Ovary (tissue), 9 donors: Measurements from ENCODE around the gene BRIP1. TPM values are rescaled to one million over a fixed set of nuclear protein-coding genes. Genes with fewer than 3 reads are reported as not detected.
"Not testable (repeated sequence)": the region's sequence is repeated elsewhere in the genome, so short reads cannot be mapped to it uniquely, and the experiment has no call there.

Experiments
- DNase-seq, 5 donors: peaks; one replicate each; pipeline ENCODE4 v3.0.0-alpha.2; 2019 to 2020
- H3K27ac ChIP-seq, 2 donors: fragments of 200-600 bp; one replicate each; pipeline versions ENCODE4 v1.5.1 to v1.8.0; 2019 to 2022
- H3K27me3 ChIP-seq: fragments of 200-600 bp; one replicate; pipeline ENCODE4 v1.8.0; 2022
- H3K36me3 ChIP-seq: fragments of 200-600 bp; sonication (generic); one replicate; pipeline ENCODE4 v1.5.1; 2019
- H3K4me1 ChIP-seq: one replicate; pipeline ENCODE4 v1.8.1; 2013; ENCODE audit warnings: mild to moderate bottlenecking, moderate library complexity; ENCODE audit not compliant: insufficient read depth
- H3K4me3 ChIP-seq: fragments of 200-600 bp; sonication (generic); one replicate; pipeline ENCODE4 v1.5.1; 2017
- H3K9me3 ChIP-seq, 2 donors: fragments of 200-600 bp in 1 of 2; sonication (generic) in 1 of 2; one replicate each; pipeline versions ENCODE4 v1.5.1 to v1.8.1; 2013 to 2019; ENCODE audit warnings: mild to moderate bottlenecking in 1 of 2, moderate library complexity in 1 of 2
- EP300 ChIP-seq: sonication (generic); formaldehyde crosslinking; IDR thresholded peaks from one replicate; pipeline ENCODE4 v1.6.1; 2017; ENCODE audit warnings: antibody characterized with exemption
- POLR2A ChIP-seq: fragments of 450-650 bp; IDR thresholded peaks from one replicate; pipeline ENCODE4 v1.6.1; 2017; ENCODE audit warnings: antibody characterized with exemption, mild to moderate bottlenecking, moderate library complexity
- WGBS, 3 donors: extraction: QIAGEN DNeasy Blood & Tissue Kit in 1 of 3; methylation state at CpG; one replicate each; pipeline versions ENCODE4 v1.1.5 to v1.1.7; 2013 to 2017; 5-methylcytosine and 5-hydroxymethylcytosine counted together
- intact Hi-C, 4 donors: fragments of 100-400 bp; cut with DNase I; formaldehyde crosslinking; loops; one replicate each; pipeline versions ENCODE4 v1.11.0 to v1.15.1; 2022 to 2023
- polyA plus RNA-seq, 2 donors: library from polyadenylated mRNA; stranded (reverse); fragments of 200-250 nt in 1 of 2; fragments of 350-450 nt in 1 of 2; fragmentation: Illumina TruSeq in 1 of 2; extraction: RNeasy Lipid Tissue Mini Kit (QIAGEN cat#74804) in 1 of 2; gene quantifications; one replicate each; pipeline ENCODE4 v1.2.3, GENCODE V29; 2013 to 2014
- total RNA-seq, 7 donors: library from RNA; depleted of rRNA in 2 of 7; stranded (reverse); fragments of >200 nt in 2 of 7; fragmentation: NEBNext Ultra II Directional in 3 of 7; extraction: Animal tissue kit (Norgen Biotek cat#: 25700) in 3 of 7; gene quantifications; one replicate each; pipeline versions ENCODE4 v1.1.0 to v1.2.4, GENCODE V29; 2016 to 2023
- TF ChIP-seq, protein P1 (sequence below), 3 donors: fragments of 450-650 bp in 2 of 3; fragments of 200-600 bp in 1 of 3; IDR thresholded peaks; one replicate each; pipeline versions ENCODE4 v1.5.1 to v1.8.0; 2016 to 2022; ENCODE audit warnings: antibody characterized with exemption in 3 of 3, mild to moderate bottlenecking in 1 of 3
- donor health status: DM: no; HTN: no; CAD: no; lungs with moderate emphysema.
- donor health status: DM: no; HTN: no; CAD: no.
- donor health status: Bipolar disorder and iron deficiency.
- donor health status: DM: yes; HTN: yes; CAD: no.
- donor health status: DM: no; HTN: no; CAD: no.
- donor health status: DM: yes; HTN: yes; CAD: no.

Gene BRIP1
- total and polyA plus RNA-seq, 9 donors, result 0.11 to 2.3 (median 1.1) TPM

DNA sequence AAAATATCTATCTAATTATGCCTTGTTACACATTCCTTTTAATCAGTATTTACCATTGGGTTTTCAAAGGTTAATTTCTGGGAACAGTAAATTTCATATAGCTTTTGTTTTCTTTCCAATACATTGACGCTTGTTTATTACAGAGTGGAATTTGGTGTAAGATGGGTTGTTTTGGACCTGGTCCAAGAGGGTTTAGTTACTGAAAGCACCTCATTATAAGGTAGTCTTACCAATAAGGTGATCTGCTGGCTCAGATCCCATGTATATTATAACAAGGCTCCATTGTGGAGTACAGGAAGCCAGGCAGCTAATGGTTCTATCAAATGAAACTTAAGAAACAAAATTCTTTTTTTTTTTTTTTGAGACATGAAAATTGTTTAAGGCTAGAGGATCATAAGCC is 185.0 kb downstream of the BRIP1 start:
- intact Hi-C loops, result no loop called here
- DNase-seq, result no peak

DNA sequence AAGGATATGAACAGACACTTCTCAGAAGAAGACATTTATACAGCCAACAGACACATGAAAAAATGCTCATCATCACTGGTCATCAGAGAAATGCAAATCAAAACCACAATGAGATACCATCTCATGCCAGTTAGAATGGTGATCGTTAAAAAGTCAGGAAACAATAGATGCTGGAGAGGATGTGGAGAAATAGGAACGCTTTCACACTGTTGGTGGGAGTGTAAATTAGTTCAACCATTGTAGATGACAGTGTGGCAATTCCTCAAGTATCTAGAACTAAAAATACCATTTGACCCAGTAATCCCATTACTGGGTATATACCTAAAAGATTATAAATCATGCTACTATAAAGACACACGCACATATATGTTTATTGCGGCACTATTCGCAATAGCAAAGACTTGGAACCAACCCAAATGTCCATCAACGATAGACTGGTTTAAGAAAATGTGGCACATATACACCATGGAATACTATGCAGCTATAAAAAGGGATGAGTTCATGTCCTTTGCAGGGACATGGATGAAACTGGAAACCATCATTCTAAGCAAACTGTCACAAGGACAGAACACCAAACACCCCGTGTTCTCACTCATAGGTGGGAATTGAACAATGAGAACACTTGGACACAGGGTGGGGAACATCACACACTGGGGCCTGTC is 186.0 kb downstream of the BRIP1 start:
- H3K9me3 ChIP-seq, intact Hi-C loops, H3K4me3 ChIP-seq, H3K4me1 ChIP-seq, H3K27me3 ChIP-seq, H3K27ac ChIP-seq, DNase-seq, H3K36me3 ChIP-seq: not testable (repeated sequence)
- WGBS, 3 donors, result 67 to 84% (median 81%) methylated on average over 7 of the region's 7 CpGs

More for the DNA sequence above, 185.0 kb downstream of the BRIP1 start:
- no peak overlapping the region for H3K27ac ChIP-seq
- no peaks in the 10 kb centered on the region for H3K9me3 ChIP-seq
- TF ChIP-seq, protein P1, sequence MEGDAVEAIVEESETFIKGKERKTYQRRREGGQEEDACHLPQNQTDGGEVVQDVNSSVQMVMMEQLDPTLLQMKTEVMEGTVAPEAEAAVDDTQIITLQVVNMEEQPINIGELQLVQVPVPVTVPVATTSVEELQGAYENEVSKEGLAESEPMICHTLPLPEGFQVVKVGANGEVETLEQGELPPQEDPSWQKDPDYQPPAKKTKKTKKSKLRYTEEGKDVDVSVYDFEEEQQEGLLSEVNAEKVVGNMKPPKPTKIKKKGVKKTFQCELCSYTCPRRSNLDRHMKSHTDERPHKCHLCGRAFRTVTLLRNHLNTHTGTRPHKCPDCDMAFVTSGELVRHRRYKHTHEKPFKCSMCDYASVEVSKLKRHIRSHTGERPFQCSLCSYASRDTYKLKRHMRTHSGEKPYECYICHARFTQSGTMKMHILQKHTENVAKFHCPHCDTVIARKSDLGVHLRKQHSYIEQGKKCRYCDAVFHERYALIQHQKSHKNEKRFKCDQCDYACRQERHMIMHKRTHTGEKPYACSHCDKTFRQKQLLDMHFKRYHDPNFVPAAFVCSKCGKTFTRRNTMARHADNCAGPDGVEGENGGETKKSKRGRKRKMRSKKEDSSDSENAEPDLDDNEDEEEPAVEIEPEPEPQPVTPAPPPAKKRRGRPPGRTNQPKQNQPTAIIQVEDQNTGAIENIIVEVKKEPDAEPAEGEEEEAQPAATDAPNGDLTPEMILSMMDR (IDR thresholded peaks at IDR 0.05), result no peak
- no peak for TF ChIP-seq POLR2A
- TF ChIP-seq EP300, result no peak
- WGBS, 3 donors, result 69 to 82% (median 74%) methylated on average over 1 of the region's 1 CpG
- no peaks in the 10 kb centered on the region for H3K27me3 ChIP-seq
- no peaks in the 10 kb centered on the region for H3K36me3 ChIP-seq
- no peaks in the 10 kb centered on the region for H3K4me1 ChIP-seq
- no peak overlapping the region for H3K4me3 ChIP-seq

DNA sequence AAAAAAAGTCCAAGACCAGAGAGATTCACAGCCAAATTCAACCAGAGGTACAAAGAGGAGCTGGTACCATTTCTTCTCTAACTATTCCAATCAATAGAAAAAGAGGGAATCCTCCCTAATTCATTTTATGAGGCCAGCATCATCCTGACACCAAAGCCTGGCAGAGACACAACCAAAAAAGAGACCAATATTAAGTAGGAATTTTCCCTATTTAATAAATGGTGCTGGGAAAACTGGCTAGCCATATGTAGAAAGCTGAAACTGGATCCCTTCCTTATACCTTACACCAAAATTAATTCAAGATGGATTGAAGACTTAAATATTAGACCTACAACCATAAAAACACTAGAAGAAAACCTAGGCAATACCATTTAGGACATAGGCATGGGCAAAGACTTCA is 186.8 kb downstream of the BRIP1 start:
- H3K27me3 ChIP-seq, DNase-seq, H3K27ac ChIP-seq, H3K36me3 ChIP-seq, H3K4me1 ChIP-seq, H3K9me3 ChIP-seq, H3K4me3 ChIP-seq, intact Hi-C loops: not testable (repeated sequence)

DNA sequence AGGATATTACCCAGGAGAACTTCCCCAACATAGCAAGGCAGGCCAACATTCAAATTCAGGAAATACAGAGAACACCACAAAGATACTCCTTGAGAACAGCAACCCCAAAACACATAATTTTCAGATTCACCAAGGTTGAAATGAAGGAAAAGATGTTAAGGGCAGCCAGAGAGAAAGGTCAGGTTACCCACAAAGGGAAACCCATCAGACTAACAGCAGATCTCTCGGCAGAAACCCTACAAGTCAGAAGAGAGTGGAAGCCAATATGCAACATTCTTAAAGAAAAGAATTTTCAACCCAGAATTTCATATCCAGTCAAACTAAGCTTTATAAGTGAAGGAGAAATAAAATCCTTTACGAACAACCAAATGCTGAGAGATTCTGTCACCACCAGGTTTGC is 188.7 kb downstream of the BRIP1 start:
- WGBS, 3 donors, result 96 to 100% (median 97%) methylated on average over 2 of the region's 2 CpGs
- H3K27ac ChIP-seq, intact Hi-C loops: not testable (repeated sequence)

DNA sequence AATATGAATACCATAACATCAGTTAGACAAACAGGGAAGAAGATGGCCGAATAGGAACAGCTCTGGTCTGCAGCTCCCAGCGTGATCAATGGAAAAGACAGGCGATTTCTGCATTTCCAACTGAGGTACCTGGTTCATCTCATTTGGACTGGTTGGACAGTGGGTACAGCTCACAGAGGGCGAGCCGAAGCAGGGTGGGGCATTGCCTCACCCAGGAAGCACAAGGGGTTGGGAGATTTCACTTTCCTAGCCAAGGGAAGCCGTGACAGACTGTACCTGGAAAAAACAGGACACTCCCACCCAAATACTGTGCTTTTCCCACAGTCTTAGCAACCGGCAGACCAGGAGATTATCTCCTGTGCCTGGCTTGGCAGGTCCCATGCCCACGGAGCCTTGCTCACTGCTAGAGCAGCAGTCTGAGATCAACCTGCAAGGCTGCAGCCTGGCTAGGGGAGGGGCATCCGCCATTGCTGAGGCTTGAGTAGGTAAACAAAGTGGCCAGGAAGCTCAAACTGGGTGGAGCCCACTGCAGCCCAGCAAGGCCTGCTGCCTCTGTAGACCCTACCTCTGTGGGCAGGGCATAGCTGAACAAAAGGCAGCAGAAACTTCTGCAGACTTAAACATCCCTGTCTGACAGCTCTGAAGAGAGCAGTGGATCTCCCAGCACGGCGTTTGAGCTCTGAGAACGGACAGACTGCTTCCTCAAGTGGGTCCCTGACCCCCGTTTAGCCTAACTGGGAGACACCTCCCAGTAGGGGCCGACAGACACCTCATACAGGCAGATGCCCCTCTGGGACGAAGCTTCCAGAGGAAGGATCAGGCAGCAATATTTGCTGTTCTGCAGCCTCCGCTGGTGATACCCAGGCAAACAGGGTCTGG is 190.1 kb downstream of the BRIP1 start:
- WGBS, 3 donors, result 86 to 89% (median 88%) methylated on average over 16 of the region's 16 CpGs
- H3K27me3 ChIP-seq, H3K9me3 ChIP-seq, intact Hi-C loops, H3K27ac ChIP-seq, H3K4me1 ChIP-seq, H3K4me3 ChIP-seq, DNase-seq, H3K36me3 ChIP-seq: not testable (repeated sequence)

More for the DNA sequence above, 188.7 kb downstream of the BRIP1 start:
- not testable (repeated sequence) for H3K36me3 ChIP-seq, H3K4me3 ChIP-seq, DNase-seq, H3K27me3 ChIP-seq, H3K9me3 ChIP-seq, H3K4me1 ChIP-seq

DNA sequence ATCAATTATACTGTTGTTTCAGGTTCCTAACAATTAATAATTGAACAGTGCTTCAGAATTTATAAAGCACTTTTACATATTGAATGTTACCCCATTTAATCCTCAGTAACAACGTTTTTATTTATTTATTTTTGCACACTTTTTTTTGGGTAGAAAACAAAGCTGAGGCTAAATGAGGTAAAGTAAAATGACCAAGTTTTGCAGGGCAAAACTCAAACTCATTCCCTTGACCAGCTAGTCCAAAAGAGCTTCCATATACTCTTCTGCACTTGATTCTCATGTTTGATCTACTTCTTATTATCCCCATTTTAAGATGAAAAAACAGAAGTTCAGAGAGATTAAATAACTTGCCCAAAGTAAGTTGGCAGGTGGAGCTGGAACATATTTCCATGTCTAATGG is 191.2 kb downstream of the BRIP1 start:
- H3K36me3 ChIP-seq, result no peaks in the 10 kb centered on the region
- DNase-seq, result no peak
- intact Hi-C loops, result no loop called here
- no peak overlapping the region for H3K27ac ChIP-seq
- H3K9me3 ChIP-seq, result no peaks in the 10 kb centered on the region
- TF ChIP-seq POLR2A, result no peak
- TF ChIP-seq, protein P1 (IDR thresholded peaks at IDR 0.05), result no peak
- no peak for TF ChIP-seq EP300
- no peak overlapping the region for H3K4me3 ChIP-seq
- WGBS, 3 donors, result 52 to 61% (median 54%) methylated on average over 1 of the region's 1 CpG
- no peaks in the 10 kb centered on the region for H3K27me3 ChIP-seq
- H3K4me1 ChIP-seq, result no peaks in the 10 kb centered on the region
